T-helper 22 cell (primary cell): ENCODE data around the gene UBE2A.

Experiments
- DNase-seq: peaks from one replicate; pipeline ENCODE4 v3.0.0-alpha.2; 2020; ENCODE audit warnings: low read depth

Gene UBE2A

GRCh38 chrX:119607018-119607389 lies 32.6 kb downstream of the UBE2A start:
- no peak for DNase-seq

DNA sequence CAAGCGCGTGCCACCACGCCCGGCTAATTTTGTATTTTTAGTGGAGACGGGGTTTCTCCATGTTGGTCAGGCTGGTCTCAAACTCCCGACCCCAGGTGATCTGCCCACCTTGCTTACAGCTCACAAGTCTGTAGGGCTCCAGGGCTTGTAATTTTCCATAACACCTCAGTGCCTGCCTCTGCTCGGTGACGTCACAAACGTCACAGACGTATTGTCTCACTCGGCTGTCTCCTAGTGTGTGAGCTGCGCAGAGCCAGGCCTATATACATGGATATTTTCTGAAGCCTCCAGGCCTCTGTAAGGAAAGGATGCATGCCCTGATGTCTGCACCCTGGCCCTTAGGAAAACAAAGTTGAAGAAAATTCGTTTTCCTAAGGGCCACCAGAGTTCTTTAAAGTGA lies 40.4 kb downstream of the UBE2A start:
- no peak for DNase-seq

GRCh38 chrX:119617517-119618164 lies 43.3 kb downstream of the UBE2A start:
- DNase-seq, result no peak

DNA sequence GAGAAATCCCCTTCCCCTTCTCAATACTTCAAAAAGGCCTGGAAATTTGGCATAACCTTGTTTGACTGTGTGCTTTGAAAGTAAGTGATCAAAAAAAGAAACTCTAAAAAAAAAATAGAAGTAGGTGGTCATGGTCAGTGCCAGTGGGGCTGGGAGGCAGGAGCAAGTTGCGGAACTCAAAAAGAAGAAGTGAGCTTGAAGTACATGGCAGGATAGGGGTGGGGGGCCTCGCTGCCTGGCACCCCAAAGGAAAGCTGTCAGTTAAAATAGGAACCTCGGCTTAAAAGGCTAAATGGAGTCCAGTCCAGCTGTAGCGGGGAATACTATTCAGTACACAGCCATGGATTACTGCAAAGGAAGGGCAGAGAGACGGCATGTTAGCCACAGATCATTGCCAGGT lies 44.1 kb downstream of the UBE2A start:
- DNase-seq, result no peak

DNA sequence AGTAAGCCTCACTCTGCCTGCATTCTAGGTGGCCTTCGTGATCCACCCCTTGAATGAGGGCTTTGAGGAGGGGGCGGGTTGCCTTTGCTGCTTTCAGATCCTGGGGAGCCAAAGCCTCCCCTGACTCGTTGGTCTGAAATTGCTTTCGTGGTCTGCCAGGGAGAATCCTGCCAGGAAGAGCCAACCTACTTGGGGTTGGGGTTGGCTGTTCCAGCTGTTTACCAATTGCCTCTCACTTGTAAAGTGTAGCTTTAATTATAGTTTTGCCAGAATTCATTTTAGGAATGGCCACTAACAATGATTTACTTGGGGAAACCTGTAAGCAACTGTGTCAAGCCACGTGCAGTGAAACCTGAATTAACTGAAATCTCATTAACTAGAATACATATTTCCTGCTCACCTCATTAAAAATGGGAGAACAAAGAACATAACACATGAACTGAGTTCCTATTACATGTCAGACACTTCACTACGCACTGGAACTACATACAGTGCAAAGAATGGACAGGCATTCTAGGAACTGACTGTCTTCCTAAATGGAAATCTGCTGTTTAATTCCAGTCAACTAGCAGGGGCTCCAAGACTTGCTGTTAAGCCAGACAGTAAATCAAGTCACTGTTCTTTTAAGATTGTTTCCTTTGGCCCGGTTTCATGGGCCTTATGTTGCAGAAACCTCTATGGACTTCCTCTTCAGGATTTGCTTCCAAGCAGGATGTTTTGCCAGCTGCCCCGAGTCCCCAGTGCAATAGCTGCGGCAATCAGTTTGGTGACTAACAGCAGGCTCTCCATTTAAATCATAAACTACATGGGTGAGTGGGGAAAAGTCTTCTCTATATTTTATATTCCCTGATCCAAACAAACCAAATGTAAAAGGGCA lies 48.2 kb downstream of the UBE2A start:
- DNase-seq, result no peak

DNA sequence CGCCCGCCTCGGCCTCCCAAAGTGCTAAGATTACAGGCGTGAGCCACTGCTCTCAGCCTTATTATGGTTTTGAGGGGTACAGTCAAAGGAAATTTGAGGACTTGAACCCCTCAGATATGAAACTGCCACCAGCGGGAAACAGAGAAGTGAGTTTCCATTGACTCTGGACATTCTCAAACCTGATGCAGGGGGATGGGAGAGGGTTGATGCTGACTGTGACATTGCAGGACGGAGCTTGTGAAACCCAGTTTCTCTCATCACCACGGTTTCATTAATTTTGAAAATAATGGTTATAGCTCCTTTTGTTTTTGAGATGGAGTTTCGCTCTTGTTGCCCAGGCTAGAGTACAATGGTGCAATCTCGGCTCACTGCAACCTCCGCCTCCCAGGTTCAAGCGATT lies 50.1 kb downstream of the UBE2A start:
- DNase-seq, result no peak

DNA sequence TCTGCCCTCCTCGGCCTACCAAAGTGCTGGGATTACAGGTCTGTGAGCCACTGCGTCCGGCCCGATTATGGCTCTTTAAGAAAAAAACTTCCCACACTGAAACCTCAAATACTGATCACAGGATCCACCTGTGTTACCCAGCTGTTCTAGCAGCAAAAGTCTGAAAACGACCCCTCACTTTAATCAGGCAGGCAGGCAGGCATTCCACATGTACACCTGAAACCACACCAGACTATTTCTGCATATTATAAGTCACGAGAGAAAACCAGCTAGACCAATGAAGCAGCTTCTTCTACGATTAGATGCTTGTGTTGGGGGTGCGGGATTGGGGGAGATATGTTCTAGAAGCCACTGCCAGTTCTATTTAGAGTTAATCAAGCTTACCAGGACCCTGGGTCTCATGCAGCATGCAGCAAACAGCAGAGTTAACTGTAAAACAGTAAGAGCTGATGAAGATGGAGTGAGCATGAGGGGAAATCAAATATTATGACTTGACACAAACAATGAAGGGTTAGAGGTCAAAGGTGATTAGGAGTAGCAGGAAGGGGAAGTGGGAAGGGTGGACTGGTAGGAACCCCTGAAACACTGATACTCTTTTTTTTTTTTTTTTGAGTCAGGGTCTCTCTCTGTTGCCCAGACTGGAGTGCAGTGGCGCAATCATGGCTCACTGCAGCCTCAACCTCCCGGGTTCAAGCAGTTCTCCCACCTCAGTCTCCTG lies 50.7 kb downstream of the UBE2A start:
- DNase-seq, result no peak

- DNase-seq, result no peak
Measured at GRCh38 chrX:119625843-119626242, 51.5 kb downstream of the UBE2A start.
